Activated CD4-positive, alpha-beta T cell treated with anti-CD3 and anti-CD28 coated beads, Interleukin-2, amount 50 U/mL, for 48 hours (primary cell): ENCODE data around the gene SRRT.
"Not testable (repeated sequence)": the region's sequence is repeated elsewhere in the genome, so short reads cannot be mapped to it uniquely, and the experiment has no call there.

ENCODE experiments used
- DNase-seq, 2 experiments: peaks; one replicate each; pipeline ENCODE4 v3.0.0-alpha.2; 2020

The SRRT gene

GRCh38 chr7:100895956-100896731 lies 21.2 kb downstream of the SRRT start:
- DNase-seq, result peak in 1 of 2 experiments; percentile 39

GRCh38 chr7:100896732-100897608 lies 22.1 kb downstream of the SRRT start:
- peak; percentile 56 to 61 for DNase-seq

- no peak for DNase-seq
These were observed 23.0 kb downstream of the SRRT start for GRCh38 chr7:100897772-100898454.

DNA sequence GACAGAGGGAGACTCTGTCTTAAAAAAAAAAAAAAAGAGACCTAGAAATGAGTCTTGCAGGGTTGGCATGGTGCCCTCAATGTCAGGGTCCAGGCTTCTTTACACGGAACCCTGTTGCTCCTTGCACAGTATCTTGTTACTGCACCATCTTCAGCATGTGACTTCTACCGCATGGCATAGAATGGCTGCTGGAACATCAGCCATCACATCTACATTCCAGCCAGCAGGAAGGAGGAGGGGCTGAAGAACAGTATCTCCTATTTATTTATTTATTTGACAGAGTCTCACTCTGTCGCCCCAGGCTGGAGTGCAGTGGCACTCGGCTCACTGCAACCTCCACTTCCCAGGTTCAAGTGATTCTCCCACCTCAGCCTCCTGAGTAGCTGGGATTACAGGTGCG lies 24.5 kb downstream of the SRRT start:
- no peak for DNase-seq

DNA sequence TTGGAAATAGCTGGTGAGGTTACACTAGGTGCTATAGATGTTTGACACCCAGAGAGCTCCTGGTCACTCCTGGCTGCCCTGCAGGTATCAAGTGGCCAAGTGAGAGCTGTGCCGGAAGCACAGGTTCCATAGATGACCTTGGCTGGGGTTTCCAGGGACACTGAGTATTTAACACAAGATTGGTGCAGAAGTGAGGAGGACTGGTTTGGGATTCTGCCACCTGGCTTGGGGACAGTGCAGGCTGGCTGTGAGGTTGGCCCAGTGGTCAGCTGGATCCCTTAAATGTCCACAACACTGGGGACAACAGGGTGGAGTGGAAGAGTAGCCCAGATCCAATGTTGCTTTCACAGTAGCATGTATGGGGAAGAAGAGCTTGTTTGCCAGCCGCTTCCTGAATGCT lies 26.1 kb downstream of the SRRT start:
- no peak for DNase-seq

DNA sequence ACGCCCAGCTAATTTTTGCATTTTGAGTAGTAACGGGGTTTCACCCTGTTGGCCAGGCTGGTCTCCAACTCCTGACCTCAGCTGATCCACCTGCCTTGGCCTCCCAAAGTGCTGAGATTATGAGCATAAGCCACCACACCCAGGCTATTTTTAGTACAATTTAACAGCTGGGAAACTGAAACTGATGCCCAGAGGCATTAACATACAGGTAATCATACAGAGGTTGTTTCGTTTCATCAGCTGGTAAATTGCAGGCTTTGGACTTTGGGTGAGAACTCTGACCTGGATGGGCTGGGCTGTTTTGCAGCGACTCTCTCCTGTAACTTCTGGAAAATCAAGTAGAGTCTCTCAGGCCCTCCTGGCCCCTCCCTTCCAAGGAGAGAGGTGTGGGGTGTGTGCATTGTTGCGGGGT lies 27.0 kb downstream of the SRRT start:
- no peak for DNase-seq

GRCh38 chr7:100902638-100903037 lies 27.7 kb downstream of the SRRT start:
- DNase-seq, result no peak

DNA sequence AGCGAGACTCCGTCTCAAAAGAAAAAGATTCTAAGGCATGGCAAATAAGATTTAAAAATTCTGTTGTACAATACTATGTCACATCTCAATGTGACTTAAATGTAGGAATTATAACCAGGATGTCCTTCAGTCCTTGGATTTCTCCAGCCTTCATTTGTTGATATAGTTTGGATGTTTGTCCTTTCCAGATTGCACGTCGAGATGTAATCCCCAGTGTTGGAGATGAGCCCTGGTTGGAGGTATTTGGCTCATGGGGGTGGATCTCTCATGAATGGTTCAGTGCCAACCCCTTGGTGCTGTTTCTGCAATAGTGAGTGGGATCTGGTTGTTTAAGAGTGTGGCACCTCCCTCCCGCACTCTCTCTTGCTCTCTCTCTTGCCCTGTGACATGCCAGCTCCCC lies 33.6 kb downstream of the SRRT start:
- no peak for DNase-seq

DNA sequence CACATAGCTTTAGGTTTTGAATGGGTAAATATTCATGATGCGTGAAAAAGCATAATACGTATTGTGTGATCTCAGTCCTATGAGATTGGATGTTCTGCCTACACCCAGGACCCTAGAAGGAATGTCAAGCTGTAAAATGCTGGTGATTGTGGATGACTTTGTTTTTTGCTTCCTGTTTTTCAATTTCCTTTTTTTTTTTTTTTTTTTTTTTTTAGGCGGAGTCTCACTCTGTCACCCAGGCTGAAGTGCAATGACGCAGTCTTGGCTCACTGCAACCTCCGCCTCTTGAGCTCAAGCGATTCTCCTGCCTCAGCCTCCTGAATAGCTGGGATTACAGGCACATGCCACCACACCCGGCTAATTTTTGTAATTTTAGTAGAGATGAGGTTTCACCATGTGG lies 35.5 kb downstream of the SRRT start:
- not testable (repeated sequence) for DNase-seq

DNA sequence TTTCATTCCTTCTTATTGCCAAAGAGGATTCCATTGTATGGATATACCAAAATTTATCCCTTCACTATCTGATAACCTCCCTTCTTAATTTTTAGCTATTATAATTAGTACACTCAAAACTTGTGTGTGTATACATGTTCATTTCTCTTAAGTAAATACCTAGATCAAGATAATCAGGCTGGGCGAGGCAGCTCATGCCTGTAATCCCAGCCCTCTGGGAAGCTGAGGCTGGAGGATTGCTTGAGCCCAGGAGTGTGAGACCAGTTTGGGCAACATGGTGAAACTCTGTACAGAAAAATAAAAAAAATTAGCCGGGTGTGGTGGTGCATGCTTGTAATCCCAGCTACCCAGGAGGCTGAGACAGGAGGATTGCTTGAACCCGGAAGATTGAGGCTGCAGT lies 36.6 kb downstream of the SRRT start:
- no peak for DNase-seq

GRCh38 chr7:100914208-100914878 lies 39.4 kb downstream of the SRRT start:
- DNase-seq, result no peak

- DNase-seq, result no peak
These were observed 40.1 kb downstream of the SRRT start for GRCh38 chr7:100914879-100915447.

DNA sequence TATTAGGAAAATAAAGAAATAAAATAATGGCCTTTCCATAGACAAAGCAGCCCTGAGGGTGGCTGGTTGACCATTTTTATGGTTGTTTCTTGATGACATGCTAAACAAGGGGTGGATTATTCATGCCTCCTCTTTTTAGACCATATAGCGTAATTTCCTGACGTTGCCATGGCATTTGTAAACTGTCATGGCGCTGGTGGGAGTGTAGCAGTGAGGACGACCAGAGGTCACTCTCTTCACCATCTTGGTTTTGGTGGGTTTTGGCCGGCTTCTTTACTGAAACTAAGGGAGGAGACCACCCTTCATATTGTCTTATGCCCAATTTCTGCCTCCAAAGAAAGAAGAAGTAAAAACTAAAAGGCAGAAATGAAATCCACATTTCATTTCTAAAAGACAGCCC lies 44.4 kb downstream of the SRRT start:
- not testable (repeated sequence) for DNase-seq

GRCh38 chr7:100919779-100920437 lies 45.0 kb downstream of the SRRT start:
- DNase-seq, result not testable (repeated sequence)

GRCh38 chr7:100921039-100921438 lies 46.1 kb downstream of the SRRT start:
- no peak for DNase-seq

GRCh38 chr7:100923616-100924015 lies 48.7 kb downstream of the SRRT start:
- DNase-seq, result not testable (repeated sequence)

DNA sequence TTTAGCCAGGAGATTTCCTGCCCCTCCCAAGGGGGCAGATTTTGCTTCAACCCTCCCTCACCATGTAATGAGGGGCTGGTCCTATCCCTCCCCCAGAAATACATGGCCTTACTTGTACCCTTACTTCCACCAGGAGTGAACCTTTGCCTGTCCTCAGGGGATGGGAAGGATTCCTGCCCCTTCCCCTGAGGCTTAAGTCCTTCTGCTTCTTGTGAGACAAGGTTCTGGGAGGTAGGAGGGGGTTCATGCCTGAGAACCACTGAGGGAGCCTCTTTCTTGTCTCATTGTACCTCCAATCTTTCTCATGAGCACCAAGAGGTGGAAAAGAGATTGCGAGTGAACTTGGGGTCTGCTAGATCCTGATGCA lies 54.9 kb downstream of the SRRT start:
- DNase-seq, result no peak

DNA sequence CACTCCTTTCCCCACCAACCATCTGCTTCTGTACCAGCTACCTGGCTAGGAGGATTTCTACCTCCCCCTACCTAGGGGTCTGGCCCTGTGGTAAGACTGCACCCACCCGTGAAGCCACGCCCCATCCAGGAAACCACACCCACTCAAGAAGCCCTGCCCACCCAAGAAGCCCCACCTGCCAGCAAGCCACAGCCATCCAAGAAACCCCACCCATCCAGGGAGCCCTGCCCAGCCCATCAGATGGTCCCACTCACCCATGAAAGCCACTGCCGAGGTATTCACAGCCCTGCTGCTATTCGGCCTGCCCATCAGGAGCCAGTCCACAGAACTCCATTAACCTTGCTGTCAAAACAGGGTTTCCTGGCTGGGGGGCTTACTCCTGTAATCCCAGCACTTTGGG lies 58.8 kb downstream of the SRRT start:
- no peak for DNase-seq

DNA sequence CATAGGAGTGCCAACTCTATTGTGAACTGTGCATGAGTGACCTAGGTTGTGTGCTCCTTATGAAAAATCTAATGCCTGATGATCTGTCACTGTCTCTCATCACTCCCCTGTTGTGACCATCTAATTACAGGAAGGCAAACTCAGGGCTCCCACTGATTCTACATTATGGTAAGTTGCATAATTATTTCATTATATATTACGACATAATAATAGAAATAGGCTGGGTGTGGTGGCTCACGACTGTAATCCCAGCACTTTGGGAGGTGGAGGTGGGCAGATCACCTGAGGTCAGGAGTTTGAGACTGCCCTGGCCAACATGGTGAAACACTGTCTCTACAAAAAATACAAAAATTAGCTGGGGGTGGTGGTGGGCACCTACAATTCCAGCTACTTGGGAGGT lies 60.5 kb downstream of the SRRT start:
- DNase-seq, result not testable (repeated sequence)

DNA sequence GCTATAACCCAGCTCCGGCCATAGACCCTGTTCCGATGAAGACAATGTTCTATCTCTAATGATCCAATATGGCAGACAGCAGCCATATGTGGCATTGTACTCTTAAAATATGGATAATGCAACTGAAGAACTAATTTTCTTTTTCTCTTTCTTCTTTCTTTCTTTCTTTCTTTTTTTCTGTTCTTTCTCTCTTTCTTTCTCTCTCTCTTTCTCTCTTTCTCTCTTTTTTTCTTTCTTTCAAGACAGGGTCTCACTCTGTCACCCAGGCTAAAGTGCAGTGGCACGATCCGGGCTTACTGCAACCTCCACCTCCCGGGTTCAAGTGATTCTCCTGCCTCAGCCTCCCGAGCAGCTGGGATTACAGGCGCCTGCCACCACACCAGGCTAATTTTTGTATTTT lies 61.3 kb downstream of the SRRT start:
- DNase-seq, result not testable (repeated sequence)
